ENCODE measurements around the gene OSBPL6. TPM values are rescaled to one million over a fixed set of nuclear protein-coding genes. Genes with fewer than 3 reads are reported as not detected.
"Not testable (repeated sequence)": the region's sequence is repeated elsewhere in the genome, so short reads cannot be mapped to it uniquely, and the experiment has no call there.

Gene OSBPL6
- total RNA-seq, 1 donor from 2014 or later = 14.0 TPM

DNA sequence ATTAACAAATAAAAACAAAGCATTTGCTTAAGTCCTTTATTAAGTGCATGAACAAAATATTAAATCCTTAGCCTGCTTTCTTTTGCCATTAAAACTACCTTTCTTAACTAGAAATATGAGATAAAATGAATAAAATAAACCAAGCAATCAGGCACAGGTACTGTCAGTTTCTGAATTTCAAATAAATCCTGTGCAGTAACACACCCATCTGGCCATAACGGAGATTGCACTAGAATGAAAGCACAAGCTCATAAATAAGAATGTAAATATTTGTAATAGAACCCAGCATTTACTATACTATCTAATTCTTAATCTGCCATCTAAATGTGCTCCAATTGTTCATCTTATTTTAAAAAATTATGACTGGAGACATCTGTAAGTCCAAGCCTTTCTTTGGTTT, 224.8 kb downstream of the OSBPL6 start:
- Mint-ChIP-seq H3K36me3 (peaks cover 3% of the 10 kb centered on the region), H3K4me3 (no peak overlapping the region), H3K27ac (no peak overlapping the region), H3K4me1 (peaks cover 14% of the 10 kb centered on the region), H3K27me3 (ENCODE audit: insufficient read depth, low read depth) (no peaks in the 10 kb centered on the region), H3K9me3 (no peaks in the 10 kb centered on the region)
- H3K79me2 ChIP-seq (ENCODE audit: low read depth) = peaks cover 16% of the 10 kb centered on the region
- no peak for DNase-seq (ENCODE audit: low spot score)
- H3K27me3 ChIP-seq = no peaks in the 10 kb centered on the region
- H3F3A ChIP-seq (ENCODE audit: low read depth) = peaks cover 1% of the 10 kb centered on the region
- no peaks in the 10 kb centered on the region for H4K20me1 ChIP-seq (ENCODE audit: low read depth)
- no peak overlapping the region for H3K27ac ChIP-seq
- no peak overlapping the region for H3K4me2 ChIP-seq
- no peak overlapping the region for H3K9ac ChIP-seq
- H3K36me3 ChIP-seq = peaks cover 3% of the 10 kb centered on the region
- TF ChIP-seq, protein P1, sequence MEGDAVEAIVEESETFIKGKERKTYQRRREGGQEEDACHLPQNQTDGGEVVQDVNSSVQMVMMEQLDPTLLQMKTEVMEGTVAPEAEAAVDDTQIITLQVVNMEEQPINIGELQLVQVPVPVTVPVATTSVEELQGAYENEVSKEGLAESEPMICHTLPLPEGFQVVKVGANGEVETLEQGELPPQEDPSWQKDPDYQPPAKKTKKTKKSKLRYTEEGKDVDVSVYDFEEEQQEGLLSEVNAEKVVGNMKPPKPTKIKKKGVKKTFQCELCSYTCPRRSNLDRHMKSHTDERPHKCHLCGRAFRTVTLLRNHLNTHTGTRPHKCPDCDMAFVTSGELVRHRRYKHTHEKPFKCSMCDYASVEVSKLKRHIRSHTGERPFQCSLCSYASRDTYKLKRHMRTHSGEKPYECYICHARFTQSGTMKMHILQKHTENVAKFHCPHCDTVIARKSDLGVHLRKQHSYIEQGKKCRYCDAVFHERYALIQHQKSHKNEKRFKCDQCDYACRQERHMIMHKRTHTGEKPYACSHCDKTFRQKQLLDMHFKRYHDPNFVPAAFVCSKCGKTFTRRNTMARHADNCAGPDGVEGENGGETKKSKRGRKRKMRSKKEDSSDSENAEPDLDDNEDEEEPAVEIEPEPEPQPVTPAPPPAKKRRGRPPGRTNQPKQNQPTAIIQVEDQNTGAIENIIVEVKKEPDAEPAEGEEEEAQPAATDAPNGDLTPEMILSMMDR (IDR thresholded peaks at IDR 0.05) = peak; percentile 17
- TF ChIP-seq EZH2phosphoT487 (IDR thresholded peaks at IDR 0.05) (no peak), EZH2 (IDR thresholded peaks at IDR 0.05) (no peak)
- H3K4me1 ChIP-seq = peaks cover 4% of the 10 kb centered on the region
- H2AFZ ChIP-seq (replicated peaks) = no peak overlapping the region
- no peaks in the 10 kb centered on the region for H3K9me3 ChIP-seq (ENCODE audit: low read depth)
- H3K4me3 ChIP-seq = no peak overlapping the region

- no peaks in the 10 kb centered on the region for H3K9me3 Mint-ChIP-seq
- H3K36me3 Mint-ChIP-seq = peaks cover 5% of the 10 kb centered on the region
- H3K27ac ChIP-seq = no peak overlapping the region
- H3K27me3 Mint-ChIP-seq (ENCODE audit: insufficient read depth, low read depth) = no peaks in the 10 kb centered on the region
- TF ChIP-seq EZH2 (IDR thresholded peaks at IDR 0.05) (no peak), EZH2phosphoT487 (IDR thresholded peaks at IDR 0.05) (no peak)
- TF ChIP-seq, protein P1 (IDR thresholded peaks at IDR 0.05) = no peak
- peaks cover 9% of the 10 kb centered on the region for H3K36me3 ChIP-seq
- no peak overlapping the region for H3K4me3 Mint-ChIP-seq
- H3K79me2 ChIP-seq (ENCODE audit: low read depth) = peaks cover 23% of the 10 kb centered on the region
- H3K9me3 ChIP-seq (ENCODE audit: low read depth) = peaks cover 7% of the 10 kb centered on the region
- H2AFZ ChIP-seq (replicated peaks) = no peak overlapping the region
- H3K9ac ChIP-seq = no peak overlapping the region
- H3K4me1 Mint-ChIP-seq = peaks cover 3% of the 10 kb centered on the region
- no peak overlapping the region for H3K4me3 ChIP-seq
- H3F3A ChIP-seq (ENCODE audit: low read depth) = no peaks in the 10 kb centered on the region
- DNase-seq (ENCODE audit: low spot score) = no peak
- no peak overlapping the region for H3K4me2 ChIP-seq
- H3K27ac Mint-ChIP-seq = no peak overlapping the region
- no peaks in the 10 kb centered on the region for H3K27me3 ChIP-seq
- H3K4me1 ChIP-seq = no peaks in the 10 kb centered on the region
- H4K20me1 ChIP-seq (ENCODE audit: low read depth) = no peaks in the 10 kb centered on the region
Measured at GRCh38 chr2:178420463-178420999, 226.2 kb downstream of the OSBPL6 start.

GRCh38 chr2:178422097-178422496, 227.8 kb downstream of the OSBPL6 start:
- TF ChIP-seq EZH2 (IDR thresholded peaks at IDR 0.05) = no peak
- TF ChIP-seq, protein P1 (IDR thresholded peaks at IDR 0.05) = no peak
- TF ChIP-seq EZH2phosphoT487 (IDR thresholded peaks at IDR 0.05) = no peak
- Mint-ChIP-seq H3K4me3 (no peak overlapping the region), H3K27ac (no peak overlapping the region), H3K36me3 (peaks cover 14% of the 10 kb centered on the region), H3K4me1 (no peaks in the 10 kb centered on the region), H3K27me3 (ENCODE audit: insufficient read depth, low read depth) (no peaks in the 10 kb centered on the region), H3K9me3 (peaks cover 6% of the 10 kb centered on the region)
- peaks cover 9% of the 10 kb centered on the region for H3K9me3 ChIP-seq (ENCODE audit: low read depth)
- H3K4me2 ChIP-seq = no peak overlapping the region
- H3K4me3 ChIP-seq = no peak overlapping the region
- no peak overlapping the region for H3K27ac ChIP-seq
- no peaks in the 10 kb centered on the region for H3K27me3 ChIP-seq
- no peak overlapping the region for H2AFZ ChIP-seq (replicated peaks)
- no peaks in the 10 kb centered on the region for H3F3A ChIP-seq (ENCODE audit: low read depth)
- peaks cover 20% of the 10 kb centered on the region for H3K79me2 ChIP-seq (ENCODE audit: low read depth)
- DNase-seq (ENCODE audit: low spot score) = no peak
- no peaks in the 10 kb centered on the region for H3K4me1 ChIP-seq
- no peak overlapping the region for H3K9ac ChIP-seq
- no peaks in the 10 kb centered on the region for H4K20me1 ChIP-seq (ENCODE audit: low read depth)
- peaks cover 9% of the 10 kb centered on the region for H3K36me3 ChIP-seq

DNA sequence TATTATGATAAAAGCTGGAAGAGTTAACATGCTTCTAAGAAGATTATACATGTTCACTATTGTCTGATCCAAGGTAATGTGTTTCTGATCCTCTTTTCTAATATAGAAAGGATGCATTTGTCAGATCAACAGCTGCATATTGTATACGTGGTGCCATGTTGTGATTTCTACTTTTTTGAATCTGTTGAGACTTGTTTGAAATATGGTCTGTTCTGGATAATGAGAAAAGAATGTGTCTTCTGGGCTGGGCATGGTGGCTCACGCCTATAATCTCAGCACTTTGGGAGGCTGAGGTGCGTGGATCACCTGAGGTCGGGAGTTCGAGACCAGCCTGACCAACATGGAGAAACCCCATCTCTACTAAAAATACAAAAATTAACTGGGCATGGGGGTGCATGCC, 229.4 kb downstream of the OSBPL6 start:
- not testable (repeated sequence) for H3K4me2 ChIP-seq; H3K27ac ChIP-seq; H3K4me1 ChIP-seq; H3K9me3 Mint-ChIP-seq; H3K9me3 ChIP-seq (ENCODE audit: low read depth); H3F3A ChIP-seq (ENCODE audit: low read depth); H4K20me1 ChIP-seq (ENCODE audit: low read depth); H3K36me3 ChIP-seq; H3K4me3 ChIP-seq; H3K4me1 Mint-ChIP-seq; H3K27me3 Mint-ChIP-seq (ENCODE audit: insufficient read depth, low read depth); DNase-seq (ENCODE audit: low spot score); H3K4me3 Mint-ChIP-seq; H3K27me3 ChIP-seq; H3K27ac Mint-ChIP-seq; H2AFZ ChIP-seq (replicated peaks); H3K9ac ChIP-seq
- H3K36me3 Mint-ChIP-seq = peaks cover 20% of the 10 kb centered on the region
- peaks cover 20% of the 10 kb centered on the region for H3K79me2 ChIP-seq (ENCODE audit: low read depth)

Measured in neural progenitor cell (in vitro differentiated cells).